ENCODE results near the gene GMDS. TPM values are rescaled to one million over a fixed set of nuclear protein-coding genes. Genes with fewer than 3 reads are reported as not detected.

Gene GMDS
- total and polyA plus RNA-seq, 2 of the 8 experiments (the other 6 are each of a cell fraction or from before 2014, with no cell fraction given), result 16.8 to 50.0 TPM

GRCh38 chr6:1878330-1878729 is 367.1 kb downstream of the GMDS start:
- Histone ChIP-seq H3K18ac (ENCODE audit: extremely low read depth, low read length) (no peak overlapping the region), H3K9me3 (ENCODE audit: insufficient read depth in 2 of 2, low read depth in 1 of 2, low read length in 1 of 2) (no peaks in the 10 kb centered on the region), H3K4me3 (ENCODE audit: extremely low read depth in 1 of 4, insufficient read depth in 2 of 4, low read depth in 3 of 4, low read length in 4 of 4) (no peak overlapping the region), H3K27me3 (replicated peaks in 1 of 4; ENCODE audit: control insufficient read depth in 3 of 4, extremely low read depth in 1 of 4, insufficient read depth in 3 of 4, low read length in 3 of 4) (no peaks in the 10 kb centered on the region), H3K23me2 (ENCODE audit: low read depth, low read length) (no peaks in the 10 kb centered on the region), H4K8ac (ENCODE audit: extremely low read depth, insufficient read depth, low read length) (no peak overlapping the region), H3K4ac (replicated peaks; ENCODE audit: insufficient read length, low read depth, low read length) (no peak overlapping the region), H3K27ac (ENCODE audit: low read depth, low read length) (no peak overlapping the region), H3K23ac (ENCODE audit: insufficient read length) (no peak overlapping the region), H3K4me1 (replicated peaks in 1 of 4; ENCODE audit: control insufficient read depth in 3 of 4, insufficient read depth in 4 of 4, low read length in 3 of 4) (no peaks in the 10 kb centered on the region), H3K36me3 (ENCODE audit: control insufficient read depth in 2 of 4, insufficient read depth in 4 of 4, low read length in 3 of 4) (no peaks in the 10 kb centered on the region), H3K9ac (replicated peaks in 1 of 4; ENCODE audit: extremely low read depth in 1 of 4, low read depth in 3 of 4, low read length in 3 of 4) (no peak overlapping the region), H2AFZ (ENCODE audit: low read length) (no peak overlapping the region), H2BK120ac (replicated peaks; ENCODE audit: low read depth, low read length) (no peak overlapping the region), H2AK5ac (ENCODE audit: low read depth, low read length) (no peak overlapping the region), H2BK20ac (ENCODE audit: low read length) (no peak overlapping the region), H3K79me2 (ENCODE audit: control insufficient read depth in 1 of 2, insufficient read depth in 2 of 2, low read length in 2 of 2) (no peaks in the 10 kb centered on the region), H4K20me1 (replicated peaks in 1 of 2; ENCODE audit: control insufficient read depth in 1 of 2, insufficient read depth in 2 of 2, low read length in 2 of 2) (no peaks in the 10 kb centered on the region), H2BK5ac (ENCODE audit: low read depth, low read length) (no peak overlapping the region), H3K56ac (replicated peaks; ENCODE audit: insufficient read length, low read depth, low read length) (no peak overlapping the region), H2BK12ac (ENCODE audit: low read depth, low read length) (no peak overlapping the region), H4K5ac (ENCODE audit: insufficient read length, low read depth, low read length) (no peak overlapping the region), H3K79me1 (ENCODE audit: low read depth, low read length) (no peaks in the 10 kb centered on the region; the same call in 1 of the 2 replicates), H4K91ac (replicated peaks; ENCODE audit: insufficient read length, low read length) (no peak overlapping the region), H3K4me2 (ENCODE audit: insufficient read depth in 1 of 2, low read depth in 2 of 2, low read length in 2 of 2) (no peak overlapping the region), H3K14ac (ENCODE audit: insufficient read length) (no peak overlapping the region), H2BK15ac (ENCODE audit: low read length) (no peak overlapping the region)
- CTCF ChIA-PET (ENCODE audit: partially characterized antibody), result interaction anchor here (1.3 kb wide), 1 partner anchor 15 kb away, joined by 3 read pairs; no protein-coding TSS in a partner anchor
- DNase-seq (ENCODE audit: low read depth in 1 of 2, low spot score in 2 of 2) (no peak), FAIRE-seq (no peak)
- WGBS, 2 experiments (ENCODE audit: extremely low coverage in 1 of 2, insufficient coverage in 1 of 2, insufficient read length in 1 of 2, insufficient replicate concordance in 2 of 2, low coverage in 1 of 2, low lambda C conversion rate in 2 of 2, missing lambda C conversion rate in 1 of 2), result 91% methylated on average over 5 of the region's 5 CpGs; no CpG with 5 or more reads in 1 of the 2 experiments
- POLR2A ChIA-PET (ENCODE audit: partially characterized antibody), result no interaction called here
- TF ChIP-seq POLR2AphosphoS5 (IDR thresholded peaks at IDR 0.05; ENCODE audit: low read depth, low read length) (no peak), MAFK (IDR thresholded peaks at IDR 0.05; ENCODE audit: low read depth, low read length) (no peak), SP2 (IDR thresholded peaks at IDR 0.05; ENCODE audit: low read length) (no peak), SIN3A (conservative IDR thresholded peaks at IDR 0.05 in 1 of 2, IDR thresholded peaks at IDR 0.05 in 1 of 2; ENCODE audit: low read depth in 1 of 2, low read length in 2 of 2) (no peak), JUND (IDR thresholded peaks at IDR 0.05; ENCODE audit: low read length) (no peak), MAX (IDR thresholded peaks at IDR 0.05) (no peak)
